HG03565 (cell line): ENCODE results near the gene ROBO2.

Experiments used
- ATAC-seq: cut with Tn5 transposase; IDR thresholded peaks from one replicate; pipeline ENCODE4 v1.9.1; 2021; ENCODE audit warnings: mild to moderate bottlenecking, moderate library complexity; ENCODE audit not compliant: unreplicated experiment

The ROBO2 gene

GRCh38 chr3:77466562-77467115 is 426.7 kb downstream of the ROBO2 start:
- no peak for ATAC-seq

GRCh38 chr3:77467702-77468625 is 428.1 kb downstream of the ROBO2 start:
- no peak for ATAC-seq

GRCh38 chr3:77468626-77469020 is 428.7 kb downstream of the ROBO2 start:
- no peak for ATAC-seq

- ATAC-seq, result no peak
These were observed 435.6 kb downstream of the ROBO2 start for GRCh38 chr3:77475507-77475906.

- no peak for ATAC-seq
These were observed 439.1 kb downstream of the ROBO2 start for GRCh38 chr3:77479021-77479420.

GRCh38 chr3:77489216-77489615 is 449.3 kb downstream of the ROBO2 start:
- no peak for ATAC-seq

- no peak for ATAC-seq
These were observed 452.1 kb downstream of the ROBO2 start for GRCh38 chr3:77491961-77492360.

GRCh38 chr3:77500721-77501120 is 460.8 kb downstream of the ROBO2 start:
- no peak for ATAC-seq

GRCh38 chr3:77506384-77506783 is 466.5 kb downstream of the ROBO2 start:
- no peak for ATAC-seq

- no peak for ATAC-seq
These were observed 473.6 kb downstream of the ROBO2 start for GRCh38 chr3:77513542-77513941.

- ATAC-seq, result no peak
These were observed 474.9 kb downstream of the ROBO2 start for GRCh38 chr3:77514766-77515165.

GRCh38 chr3:77524463-77524862 is 484.6 kb downstream of the ROBO2 start:
- no peak for ATAC-seq

GRCh38 chr3:77524946-77525682 is 485.2 kb downstream of the ROBO2 start:
- no peak for ATAC-seq

GRCh38 chr3:77526573-77527113 is 486.7 kb downstream of the ROBO2 start:
- no peak for ATAC-seq

- ATAC-seq, result no peak
These were observed 489.6 kb downstream of the ROBO2 start for GRCh38 chr3:77529522-77529921.

GRCh38 chr3:77530870-77531269 is 491.0 kb downstream of the ROBO2 start:
- no peak for ATAC-seq

- ATAC-seq, result no peak
These were observed 495.2 kb downstream of the ROBO2 start for GRCh38 chr3:77535116-77535515.

GRCh38 chr3:77536038-77536775 is 496.3 kb downstream of the ROBO2 start:
- no peak for ATAC-seq

GRCh38 chr3:77539014-77539413 is 499.1 kb downstream of the ROBO2 start:
- no peak for ATAC-seq

GRCh38 chr3:77539677-77540076 is 499.8 kb downstream of the ROBO2 start:
- ATAC-seq, result no peak
